ENCODE results near the gene NTM.
"Not testable (repeated sequence)": the region's sequence is repeated elsewhere in the genome, so short reads cannot be mapped to it uniquely, and the experiment has no call there.

NTM gene

DNA sequence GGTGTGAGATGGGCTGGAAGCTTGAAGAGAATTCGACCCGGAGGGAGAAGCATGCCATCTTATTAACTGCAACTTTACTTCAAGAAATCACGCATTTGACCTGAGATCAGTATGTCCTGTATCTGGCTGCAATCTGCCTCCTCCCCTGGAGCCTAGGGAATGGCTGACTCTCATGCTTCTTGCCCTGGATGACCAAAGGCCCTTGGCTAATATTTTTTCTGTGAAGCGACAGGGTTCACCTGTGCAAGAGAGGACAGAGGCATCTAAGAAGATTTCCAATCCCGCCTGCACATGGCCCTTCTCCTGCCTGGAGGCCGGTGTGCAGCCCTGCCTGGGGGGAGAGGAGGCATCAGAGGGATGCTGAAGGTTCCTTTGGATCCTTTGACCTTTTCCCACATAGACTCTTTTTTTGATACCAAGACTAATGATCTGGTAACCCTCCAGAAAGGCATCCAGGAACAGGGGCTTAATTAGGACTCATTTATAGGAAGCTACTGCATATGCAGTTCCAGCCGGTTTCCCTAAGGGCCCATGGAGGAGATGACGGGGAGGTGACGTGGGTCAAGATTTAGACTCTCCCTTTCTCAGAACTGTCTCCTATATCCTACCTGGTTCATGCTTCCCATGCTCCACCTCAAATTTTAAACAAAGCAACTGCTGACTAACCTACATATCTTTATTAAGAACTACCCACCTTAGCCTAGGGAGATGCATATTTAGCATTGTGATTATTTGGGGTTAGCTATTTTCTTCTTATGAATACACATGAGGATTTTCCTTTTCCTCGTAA is 50.8 kb downstream of the NTM start:
- no peak overlapping the region for H3K4me2 ChIP-seq (ENCODE audit: low read length)
- H3K9me3 ChIP-seq (ENCODE audit: low read length) = no peaks in the 10 kb centered on the region
- H3K9me2 ChIP-seq (ENCODE audit: low read depth, low read length) = no peaks in the 10 kb centered on the region
- TF ChIP-seq EZH2 (IDR thresholded peaks at IDR 0.05; ENCODE audit: borderline replicate concordance, low read length) (no peak), CTCF (IDR thresholded peaks at IDR 0.05; ENCODE audit: low read length) (no peak)
- no peaks in the 10 kb centered on the region for H3K79me2 ChIP-seq (ENCODE audit: insufficient read depth, low read length)
- H3K4me1 ChIP-seq (ENCODE audit: insufficient read depth, low read length, severe bottlenecking) = no peaks in the 10 kb centered on the region
- H3K27ac ChIP-seq (ENCODE audit: low read depth, low read length, poor library complexity, severe bottlenecking) = no peak overlapping the region
- no peaks in the 10 kb centered on the region for H3K27me3 ChIP-seq (ENCODE audit: insufficient read depth, low read length)
- H3F3A ChIP-seq (ENCODE audit: insufficient read depth, low read length) = no peaks in the 10 kb centered on the region
- H3K4me3 ChIP-seq (ENCODE audit: low read depth, low read length, poor library complexity, severe bottlenecking) = no peak overlapping the region
- no peak overlapping the region for H2AFZ ChIP-seq (ENCODE audit: low read length)
- H3K9ac ChIP-seq (ENCODE audit: low read length) = no peak overlapping the region
- H3K36me3 ChIP-seq (ENCODE audit: insufficient read depth, low read length) = no peaks in the 10 kb centered on the region
- no peaks in the 10 kb centered on the region for H4K20me1 ChIP-seq (ENCODE audit: insufficient read depth, low read length)

DNA sequence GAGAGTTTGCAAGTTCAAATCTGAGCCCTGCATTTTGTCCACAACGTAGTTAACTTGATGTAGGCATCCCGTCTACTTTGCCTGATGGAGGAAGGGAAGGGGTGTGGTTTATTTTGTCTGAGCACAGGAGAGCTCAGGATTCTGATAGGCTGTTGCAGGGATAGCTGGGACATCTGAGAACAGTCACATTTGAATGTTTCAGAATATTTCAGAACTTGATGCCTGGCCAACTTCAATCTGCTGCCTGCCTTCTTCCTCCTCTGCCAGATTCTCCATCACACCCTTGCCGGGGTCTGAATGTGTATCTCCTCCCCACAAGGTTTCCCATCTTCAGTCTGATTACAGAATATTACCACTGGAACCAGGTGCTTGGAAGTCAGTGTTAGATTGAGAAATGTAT is 51.6 kb downstream of the NTM start:
- H3K9ac ChIP-seq (ENCODE audit: low read length) = no peak overlapping the region
- no peak for TF ChIP-seq EZH2 (IDR thresholded peaks at IDR 0.05; ENCODE audit: borderline replicate concordance, low read length)
- H3K4me3 ChIP-seq (ENCODE audit: low read depth, low read length, poor library complexity, severe bottlenecking) = no peak overlapping the region
- H3K27me3 ChIP-seq (ENCODE audit: insufficient read depth, low read length) = no peaks in the 10 kb centered on the region
- H4K20me1 ChIP-seq (ENCODE audit: insufficient read depth, low read length) = no peaks in the 10 kb centered on the region
- H3K36me3 ChIP-seq (ENCODE audit: insufficient read depth, low read length) = no peaks in the 10 kb centered on the region
- H3K79me2 ChIP-seq (ENCODE audit: insufficient read depth, low read length) = no peaks in the 10 kb centered on the region
- no peaks in the 10 kb centered on the region for H3F3A ChIP-seq (ENCODE audit: insufficient read depth, low read length)
- no peak overlapping the region for H3K27ac ChIP-seq (ENCODE audit: low read depth, low read length, poor library complexity, severe bottlenecking)
- no peaks in the 10 kb centered on the region for H3K9me3 ChIP-seq (ENCODE audit: low read length)
- H3K9me2 ChIP-seq (ENCODE audit: low read depth, low read length) = no peaks in the 10 kb centered on the region
- no peak overlapping the region for H3K4me2 ChIP-seq (ENCODE audit: low read length)
- no peaks in the 10 kb centered on the region for H3K4me1 ChIP-seq (ENCODE audit: insufficient read depth, low read length, severe bottlenecking)
- no peak overlapping the region for H2AFZ ChIP-seq (ENCODE audit: low read length)

DNA sequence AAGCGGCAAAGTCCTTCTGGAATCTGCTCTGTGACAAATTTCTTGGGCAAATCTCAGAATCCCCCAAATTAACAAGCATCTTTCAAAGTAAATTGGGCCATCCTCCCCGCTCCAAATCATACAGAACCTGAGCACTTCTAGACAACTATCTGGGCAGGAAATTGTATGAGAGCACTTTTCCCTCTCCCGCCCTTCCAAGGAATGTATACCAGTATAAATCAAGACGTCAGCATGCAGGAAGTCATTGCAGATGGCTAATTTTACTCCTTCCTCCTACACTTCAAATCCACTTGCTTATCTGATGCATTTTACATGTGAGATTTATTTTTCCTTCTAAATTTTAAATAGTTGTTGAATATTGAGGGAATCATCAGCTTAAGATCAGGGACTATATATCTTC is 52.1 kb downstream of the NTM start:
- H3K27ac ChIP-seq (ENCODE audit: low read depth, low read length, poor library complexity, severe bottlenecking) = no peak overlapping the region
- no peak overlapping the region for H3K4me2 ChIP-seq (ENCODE audit: low read length)
- H2AFZ ChIP-seq (ENCODE audit: low read length) = no peak overlapping the region
- H3K4me3 ChIP-seq (ENCODE audit: low read depth, low read length, poor library complexity, severe bottlenecking) = no peak overlapping the region
- H3K9me3 ChIP-seq (ENCODE audit: low read length) = no peaks in the 10 kb centered on the region
- H4K20me1 ChIP-seq (ENCODE audit: insufficient read depth, low read length) = no peaks in the 10 kb centered on the region
- H3K9me2 ChIP-seq (ENCODE audit: low read depth, low read length) = no peaks in the 10 kb centered on the region
- H3K9ac ChIP-seq (ENCODE audit: low read length) = no peak overlapping the region
- H3K4me1 ChIP-seq (ENCODE audit: insufficient read depth, low read length, severe bottlenecking) = no peaks in the 10 kb centered on the region
- no peaks in the 10 kb centered on the region for H3K36me3 ChIP-seq (ENCODE audit: insufficient read depth, low read length)
- no peaks in the 10 kb centered on the region for H3K27me3 ChIP-seq (ENCODE audit: insufficient read depth, low read length)
- TF ChIP-seq EZH2 (IDR thresholded peaks at IDR 0.05; ENCODE audit: borderline replicate concordance, low read length) (no peak), CTCF (IDR thresholded peaks at IDR 0.05; ENCODE audit: low read length) (no peak)
- no peaks in the 10 kb centered on the region for H3K79me2 ChIP-seq (ENCODE audit: insufficient read depth, low read length)
- no peaks in the 10 kb centered on the region for H3F3A ChIP-seq (ENCODE audit: insufficient read depth, low read length)

- H3K4me2 ChIP-seq (ENCODE audit: low read length) = no peak overlapping the region
- no peaks in the 10 kb centered on the region for H3F3A ChIP-seq (ENCODE audit: insufficient read depth, low read length)
- no peak overlapping the region for H3K9ac ChIP-seq (ENCODE audit: low read length)
- no peak overlapping the region for H2AFZ ChIP-seq (ENCODE audit: low read length)
- no peaks in the 10 kb centered on the region for H3K36me3 ChIP-seq (ENCODE audit: insufficient read depth, low read length)
- H3K27ac ChIP-seq (ENCODE audit: low read depth, low read length, poor library complexity, severe bottlenecking) = no peak overlapping the region
- no peak overlapping the region for H3K4me3 ChIP-seq (ENCODE audit: low read depth, low read length, poor library complexity, severe bottlenecking)
- TF ChIP-seq EZH2 (IDR thresholded peaks at IDR 0.05; ENCODE audit: borderline replicate concordance, low read length) (no peak), CTCF (IDR thresholded peaks at IDR 0.05; ENCODE audit: low read length) (no peak)
- H3K9me2 ChIP-seq (ENCODE audit: low read depth, low read length) = no peaks in the 10 kb centered on the region
- no peaks in the 10 kb centered on the region for H3K27me3 ChIP-seq (ENCODE audit: insufficient read depth, low read length)
- H4K20me1 ChIP-seq (ENCODE audit: insufficient read depth, low read length) = no peaks in the 10 kb centered on the region
- H3K79me2 ChIP-seq (ENCODE audit: insufficient read depth, low read length) = no peaks in the 10 kb centered on the region
- no peaks in the 10 kb centered on the region for H3K4me1 ChIP-seq (ENCODE audit: insufficient read depth, low read length, severe bottlenecking)
- no peaks in the 10 kb centered on the region for H3K9me3 ChIP-seq (ENCODE audit: low read length)
These were observed 53.3 kb downstream of the NTM start for GRCh38 chr11:131423688-131424087.

GRCh38 chr11:131424257-131424876 is 54.0 kb downstream of the NTM start:
- H3K4me1 ChIP-seq (ENCODE audit: insufficient read depth, low read length, severe bottlenecking); H2AFZ ChIP-seq (ENCODE audit: low read length); H3K36me3 ChIP-seq (ENCODE audit: insufficient read depth, low read length); H3K9me3 ChIP-seq (ENCODE audit: low read length); H3K27ac ChIP-seq (ENCODE audit: low read depth, low read length, poor library complexity, severe bottlenecking); H3F3A ChIP-seq (ENCODE audit: insufficient read depth, low read length); H4K20me1 ChIP-seq (ENCODE audit: insufficient read depth, low read length); H3K9ac ChIP-seq (ENCODE audit: low read length); H3K4me3 ChIP-seq (ENCODE audit: low read depth, low read length, poor library complexity, severe bottlenecking); H3K9me2 ChIP-seq (ENCODE audit: low read depth, low read length); H3K27me3 ChIP-seq (ENCODE audit: insufficient read depth, low read length); H3K4me2 ChIP-seq (ENCODE audit: low read length); H3K79me2 ChIP-seq (ENCODE audit: insufficient read depth, low read length): not testable (repeated sequence)

All from OCI-LY1 (cell line).